Testis (tissue), 3 donors: ENCODE data around the gene RAPGEF6. TPM values are rescaled to one million over a fixed set of nuclear protein-coding genes. Genes with fewer than 3 reads are reported as not detected.
"Not testable (repeated sequence)": the region's sequence is repeated elsewhere in the genome, so short reads cannot be mapped to it uniquely, and the experiment has no call there.

Experiments used
- DNase-seq: peaks from one replicate; pipeline ENCODE4 v3.0.0-alpha.2; 2019
- H3K27ac ChIP-seq, 2 donors: fragments of 200-600 bp; sonication (generic); one replicate each; pipeline ENCODE4 v1.5.1; 2019
- H3K27me3 ChIP-seq: fragments of 200-600 bp; sonication (generic); one replicate; pipeline ENCODE4 v1.5.1; 2019
- H3K36me3 ChIP-seq: fragments of 200-600 bp; sonication (generic); one replicate; pipeline ENCODE4 v1.5.1; 2017; ENCODE audit warnings: low read depth; ENCODE audit errors: missing control alignments
- H3K4me1 ChIP-seq: fragments of 200-600 bp; sonication (generic); one replicate; pipeline ENCODE4 v1.5.1; 2019
- H3K4me3 ChIP-seq, 2 donors: fragments of 200-600 bp; sonication (generic); one replicate each; pipeline ENCODE4 v1.5.1; 2017 to 2019
- H3K9me3 ChIP-seq: fragments of 200-600 bp; sonication (generic); one replicate; pipeline ENCODE4 v1.5.1; 2017
- POLR2A ChIP-seq: fragments of 450-650 bp; IDR thresholded peaks from one replicate; pipeline ENCODE4 v1.6.1; 2017; ENCODE audit warnings: antibody characterized with exemption, mild to moderate bottlenecking, moderate library complexity
- WGBS, 2 donors: methylation state at CpG; one replicate each; pipeline ENCODE4 v1.1.5; 2018; 5-methylcytosine and 5-hydroxymethylcytosine counted together
- intact Hi-C: fragments of 100-400 bp; cut with DNase I; formaldehyde crosslinking; loops from one replicate; pipeline ENCODE4 v1.15.1; 2023; ENCODE audit warnings: low total_unique reads
- polyA plus RNA-seq: library from polyadenylated mRNA; stranded (reverse); fragments of 350-450 nt; fragmentation: Illumina TruSeq; extraction: RNeasy Lipid Tissue Mini Kit (QIAGEN cat#74804); gene quantifications from one replicate; pipeline ENCODE4 v1.2.3, GENCODE V29; 2014; ENCODE audit warnings: low read depth, low replicate concordance; ENCODE audit not compliant: insufficient read depth
- total RNA-seq, 2 donors: library from RNA; depleted of rRNA; stranded (reverse); fragments of >200 nt; gene quantifications; one replicate each; pipeline ENCODE4 v1.2.3, GENCODE V29; 2016
- TF ChIP-seq, protein P1 (sequence below), 3 experiments: fragments of 450-650 bp in 2 of 3; fragments of 200-600 bp in 1 of 3; sonication (generic) in 1 of 3; IDR thresholded peaks; one replicate each; pipeline ENCODE4 v1.5.1; 2016 to 2019; ENCODE audit warnings: antibody characterized with exemption in 3 of 3, mild to moderate bottlenecking in 2 of 3, moderate library complexity in 1 of 3

RAPGEF6 gene
- total and polyA plus RNA-seq, 3 donors from 2014 or later, result 27.6 to 59.0 (median 40.1) TPM

DNA sequence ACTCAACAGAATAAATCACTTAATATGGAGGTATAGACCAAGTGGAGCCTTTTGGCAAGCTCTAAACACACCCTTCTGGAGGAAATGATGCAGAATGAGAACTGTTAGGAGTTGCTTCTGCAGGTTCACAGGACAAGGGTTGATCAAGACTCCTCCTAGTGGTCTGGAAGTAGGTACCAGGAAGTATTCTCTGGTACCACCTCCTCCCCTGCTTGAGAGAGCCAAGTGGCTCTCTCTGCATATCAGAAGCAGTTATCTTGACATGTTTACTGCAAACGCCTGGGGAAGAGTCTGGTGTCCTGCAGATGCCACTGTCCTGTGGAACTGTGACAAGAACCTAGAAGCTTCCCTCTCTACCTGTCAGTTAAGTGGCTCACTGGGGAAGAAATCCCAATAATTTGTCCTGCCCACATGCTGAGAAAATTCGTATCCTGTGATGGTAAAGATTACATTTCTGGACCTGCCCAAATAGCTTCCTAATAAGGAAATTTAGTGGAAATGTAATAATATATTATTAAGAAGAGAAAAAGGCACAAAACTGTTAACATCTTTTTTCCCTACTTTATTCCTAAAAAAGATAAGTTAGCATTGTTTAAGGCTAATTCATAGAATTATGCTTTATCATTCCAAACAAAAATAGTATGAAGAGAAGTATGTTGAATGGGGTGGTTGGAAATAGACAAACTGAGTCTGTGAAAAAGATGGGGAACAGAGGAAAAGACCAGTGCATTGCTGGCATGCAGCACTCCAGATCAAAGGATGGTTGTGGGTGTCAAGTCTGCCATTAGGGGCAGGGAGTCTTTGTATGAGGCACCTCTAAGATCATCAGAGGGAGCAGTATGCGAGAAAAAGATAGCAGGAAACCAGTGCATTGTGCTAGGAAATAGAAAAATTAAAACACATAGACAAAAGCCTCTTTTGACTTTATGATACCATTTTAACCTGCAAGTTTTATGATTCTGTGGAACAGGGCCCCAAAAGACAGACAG lies 252.3 kb downstream of the RAPGEF6 start:
- Histone ChIP-seq H3K36me3 (no peaks in the 10 kb centered on the region), H3K9me3 (no peaks in the 10 kb centered on the region), H3K4me3 (no peak overlapping the region), H3K27ac (no peak overlapping the region), H3K4me1 (peaks cover 10% of the 10 kb centered on the region), H3K27me3 (no peaks in the 10 kb centered on the region)
- TF ChIP-seq, protein P1, sequence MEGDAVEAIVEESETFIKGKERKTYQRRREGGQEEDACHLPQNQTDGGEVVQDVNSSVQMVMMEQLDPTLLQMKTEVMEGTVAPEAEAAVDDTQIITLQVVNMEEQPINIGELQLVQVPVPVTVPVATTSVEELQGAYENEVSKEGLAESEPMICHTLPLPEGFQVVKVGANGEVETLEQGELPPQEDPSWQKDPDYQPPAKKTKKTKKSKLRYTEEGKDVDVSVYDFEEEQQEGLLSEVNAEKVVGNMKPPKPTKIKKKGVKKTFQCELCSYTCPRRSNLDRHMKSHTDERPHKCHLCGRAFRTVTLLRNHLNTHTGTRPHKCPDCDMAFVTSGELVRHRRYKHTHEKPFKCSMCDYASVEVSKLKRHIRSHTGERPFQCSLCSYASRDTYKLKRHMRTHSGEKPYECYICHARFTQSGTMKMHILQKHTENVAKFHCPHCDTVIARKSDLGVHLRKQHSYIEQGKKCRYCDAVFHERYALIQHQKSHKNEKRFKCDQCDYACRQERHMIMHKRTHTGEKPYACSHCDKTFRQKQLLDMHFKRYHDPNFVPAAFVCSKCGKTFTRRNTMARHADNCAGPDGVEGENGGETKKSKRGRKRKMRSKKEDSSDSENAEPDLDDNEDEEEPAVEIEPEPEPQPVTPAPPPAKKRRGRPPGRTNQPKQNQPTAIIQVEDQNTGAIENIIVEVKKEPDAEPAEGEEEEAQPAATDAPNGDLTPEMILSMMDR (IDR thresholded peaks at IDR 0.05), result peak in 2 of 3 experiments; percentile 11 to 23
- no peak for TF ChIP-seq POLR2A
- intact Hi-C loops, result no loop called here
- WGBS, 2 donors, result 69 to 81% methylated on average over 3 of the region's 3 CpGs
- no peak for DNase-seq

DNA sequence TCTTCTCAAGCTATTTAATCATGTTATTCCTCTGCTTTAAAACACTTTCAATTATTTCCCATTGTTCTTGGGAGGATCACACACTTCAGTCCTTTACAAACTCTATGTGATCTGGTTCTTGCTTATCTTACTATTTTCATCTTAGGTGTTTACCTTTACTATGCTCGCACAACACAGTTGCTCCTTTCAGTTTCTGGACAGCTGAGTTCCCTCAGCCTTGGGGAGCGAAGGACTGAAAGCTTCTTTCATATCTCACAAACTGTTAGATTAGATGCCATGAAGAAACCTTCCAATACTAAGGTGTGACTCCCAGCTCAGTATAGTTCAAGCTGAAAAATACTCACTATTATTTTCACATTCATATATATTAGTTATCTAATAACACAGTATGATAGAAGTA lies 253.3 kb downstream of the RAPGEF6 start:
- peaks cover 13% of the 10 kb centered on the region for H3K4me1 ChIP-seq
- WGBS, 2 donors, result 64 to 85% methylated on average over 2 of the region's 2 CpGs

GRCh38 chr5:131381021-131381420 lies 254.0 kb downstream of the RAPGEF6 start:
- H3K9me3 ChIP-seq, result no peaks in the 10 kb centered on the region
- H3K36me3 ChIP-seq, result no peaks in the 10 kb centered on the region
- intact Hi-C loops, result no loop called here
- peaks cover 13% of the 10 kb centered on the region for H3K4me1 ChIP-seq
- 76 to 88% methylated on average over 4 of the region's 4 CpGs for WGBS, 2 donors
- peak overlapping the region in 1 of 2 donors; percentile 51 for H3K27ac ChIP-seq
- no peak for TF ChIP-seq POLR2A
- TF ChIP-seq, protein P1 (IDR thresholded peaks at IDR 0.05), result no peak
- no peak overlapping the region for H3K4me3 ChIP-seq
- H3K27me3 ChIP-seq, result no peaks in the 10 kb centered on the region
- no peak for DNase-seq

More for the DNA sequence above, 253.3 kb downstream of the RAPGEF6 start:
- DNase-seq, result no peak
- intact Hi-C loops, result no loop called here
- TF ChIP-seq POLR2A, result no peak
- TF ChIP-seq, protein P1 (IDR thresholded peaks at IDR 0.05), result no peak
- H3K4me3 ChIP-seq, result no peak overlapping the region
- no peaks in the 10 kb centered on the region for H3K36me3 ChIP-seq
- no peak overlapping the region for H3K27ac ChIP-seq
- no peaks in the 10 kb centered on the region for H3K9me3 ChIP-seq
- H3K27me3 ChIP-seq, result no peaks in the 10 kb centered on the region

- H3K4me3 ChIP-seq, H3K27me3 ChIP-seq, H3K9me3 ChIP-seq, H3K36me3 ChIP-seq, intact Hi-C loops, DNase-seq: not testable (repeated sequence)
- peaks cover 13% of the 10 kb centered on the region for H3K4me1 ChIP-seq
- peak overlapping the region in 1 of 2 donors; percentile 51 for H3K27ac ChIP-seq
- WGBS, 2 donors, result 89 to 95% methylated on average over 2 of the region's 2 CpGs
Observed at GRCh38 chr5:131380238-131380637, 254.8 kb downstream of the RAPGEF6 start.

DNA sequence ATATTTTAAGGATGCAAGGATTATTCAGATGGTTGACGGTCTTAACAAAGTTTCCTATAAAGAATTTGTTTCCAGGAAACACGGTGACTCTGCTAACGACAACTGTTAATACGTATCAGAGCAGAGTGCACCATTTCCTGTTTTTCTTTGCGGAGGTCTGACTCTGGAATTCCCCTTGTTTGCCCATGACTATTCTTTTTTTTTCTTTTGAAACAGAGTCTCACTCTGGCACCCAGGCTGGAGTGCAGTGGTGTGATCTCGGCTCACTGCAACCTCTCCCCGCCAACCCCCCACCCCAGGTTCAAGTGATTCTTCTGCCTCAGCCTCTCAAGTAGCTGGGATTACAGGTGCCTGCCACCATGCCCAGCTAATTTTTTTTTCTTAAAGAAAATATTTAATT lies 255.3 kb downstream of the RAPGEF6 start:
- no peaks in the 10 kb centered on the region for H3K9me3 ChIP-seq
- DNase-seq, result no peak
- H3K27me3 ChIP-seq, result no peaks in the 10 kb centered on the region
- 56 to 73% methylated on average over 7 of the region's 7 CpGs for WGBS, 2 donors
- intact Hi-C loops, result no loop called here
- no peak overlapping the region for H3K4me3 ChIP-seq
- no peak for TF ChIP-seq POLR2A
- TF ChIP-seq, protein P1 (IDR thresholded peaks at IDR 0.05), result no peak
- no peaks in the 10 kb centered on the region for H3K36me3 ChIP-seq
- H3K27ac ChIP-seq, result peak overlapping the region in 1 of 2 donors; percentile 51
- H3K4me1 ChIP-seq, result peaks cover 13% of the 10 kb centered on the region
